HCT116 (cell line): ENCODE data around the gene CEACAM19. TPM values are rescaled to one million over a fixed set of nuclear protein-coding genes. Genes with fewer than 3 reads are reported as not detected.

Experiments used
- ATAC-seq: fragments of 200-7000 bp; cut with Tn5 transposase; 2 replicates; pipeline ENCODE4 v1.9.1; 2020; ENCODE audit warnings: mild to moderate bottlenecking, moderate library complexity
- BruUV-seq: library from RNA; stranded (reverse); fragments of 400-500 nt; replicated peaks from 2 replicates; lab custom pipeline; 2021; lab: Mats Ljungman, UMichigan
- CTCF ChIA-PET: fragments of 300-600 bp; sonication (Branson Sonifier 250); formaldehyde crosslinking; loops from one replicate; lab custom pipeline; 2021; ENCODE audit warnings: antibody characterized with exemption; lab: Charles Lee
- POLR2A ChIA-PET: fragments of 300-600, 350-600 bp; sonication (Branson Sonifier 250); formaldehyde crosslinking; loops from one replicate; lab custom pipeline; 2021; ENCODE audit warnings: antibody characterized with exemption; lab: Charles Lee
- RAD21 ChIA-PET, 2 experiments: fragments of 300-600 bp; sonication (Branson Sonifier 250); formaldehyde crosslinking; loops; one replicate each; lab custom pipeline; 2023; ENCODE audit warnings: low total read pairs in 2 of 2; ENCODE audit not compliant: uncharacterized antibody in 2 of 2, unreplicated experiment in 2 of 2, low non-redundant PET in 1 of 2; lab: Charles Lee
- DNase-seq: peaks from one replicate; pipeline ENCODE4 v3.0.0-alpha.2; 2010; ENCODE audit warnings: low read depth, low spot score
- H2AFZ ChIP-seq: fragments of 200-600 bp; shearing (Covaris generic), sonication (generic); 2 replicates; pipeline ENCODE4 v1.6.1; 2017; ENCODE audit warnings: low read depth, mixed run types, mixed read lengths, antibody characterized with exemption, low read length; ENCODE audit not compliant: poor library complexity, severe bottlenecking
- H3K27ac ChIP-seq: 2 replicates; pipeline ENCODE4 v1.5.1; 2012; ENCODE audit warnings: low read depth, low read length
- H3K27me3 ChIP-seq: fragments of 200-600 bp; sonication (generic); 2 replicates; pipeline ENCODE4 v1.6.1; 2016; ENCODE audit warnings: mixed run types, low read length, mixed read lengths; ENCODE audit not compliant: insufficient read depth
- H3K36me3 ChIP-seq, 2 experiments: fragments of 200-500 bp in 1 of 2; fragments of 200-600 bp in 1 of 2; sonication (Bioruptor generic) in 1 of 2; sonication (generic) in 1 of 2; 2 replicates each; pipeline versions ENCODE4 v1.5.1 to v1.6.1; 2014 to 2016; ENCODE audit warnings: low read length in 2 of 2, inconsistent platforms in 1 of 2, mixed read lengths in 1 of 2, mixed run types in 1 of 2; ENCODE audit not compliant: insufficient read depth in 2 of 2, control insufficient read depth in 1 of 2
- H3K4me1 ChIP-seq, 2 experiments: fragments of 200-600 bp in 1 of 2; sonication (generic) in 1 of 2; 2 replicates each; pipeline versions ENCODE4 v1.5.1 to v1.6.1; 2012 to 2017; ENCODE audit warnings: low read length in 2 of 2, inconsistent platforms in 1 of 2, mild to moderate bottlenecking in 1 of 2, mixed read lengths in 1 of 2, mixed run types in 1 of 2, moderate library complexity in 1 of 2; ENCODE audit not compliant: insufficient read depth in 2 of 2, control insufficient read depth in 1 of 2
- H3K4me2 ChIP-seq: fragments of 200-600 bp; sonication (generic); 2 replicates; pipeline ENCODE4 v1.6.1; 2017; ENCODE audit warnings: mixed run types, low read length, mixed read lengths
- H3K4me3 ChIP-seq, 2 experiments: fragments of 200-600 bp in 1 of 2; sonication (generic) in 1 of 2; replicated peaks in 1 of 2; 2 replicates each; pipeline ENCODE4 v1.5.1; 2011 to 2016; ENCODE audit warnings: low read length in 2 of 2, control low read depth in 1 of 2, low read depth in 1 of 2, mild to moderate bottlenecking in 1 of 2, mixed read lengths in 1 of 2, mixed run types in 1 of 2
- H3K79me2 ChIP-seq: fragments of 200-600 bp; sonication (generic); 2 replicates; pipeline ENCODE4 v1.6.1; 2017; ENCODE audit warnings: mild to moderate bottlenecking, mixed run types, low read length, moderate library complexity, mixed read lengths; ENCODE audit not compliant: insufficient read depth
- H3K9ac ChIP-seq: fragments of 200-600 bp; sonication (generic); 2 replicates; pipeline ENCODE4 v1.6.1; 2016; ENCODE audit warnings: low read length, mixed read lengths
- H3K9me2 ChIP-seq: fragments of 200-600 bp; sonication (generic), shearing (Covaris generic); 2 replicates; pipeline ENCODE4 v1.6.1; 2017; ENCODE audit warnings: mixed run types, mild to moderate bottlenecking, moderate library complexity; ENCODE audit not compliant: insufficient read depth
- H3K9me3 ChIP-seq, 2 experiments: fragments of 200-500 bp in 1 of 2; fragments of 200-600 bp in 1 of 2; sonication (Bioruptor generic) in 1 of 2; sonication (generic) in 1 of 2; 2 replicates each; pipeline ENCODE4 v1.6.1; 2014 to 2017; ENCODE audit warnings: low read length in 2 of 2, mixed read lengths in 2 of 2, inconsistent platforms in 1 of 2, low read depth in 1 of 2, mild to moderate bottlenecking in 1 of 2, mixed run types in 1 of 2, moderate library complexity in 1 of 2; ENCODE audit not compliant: control insufficient read depth in 1 of 2, insufficient read depth in 1 of 2
- H4K20me1 ChIP-seq: fragments of 200-600 bp; sonication (generic), shearing (Covaris generic); 2 replicates; pipeline ENCODE4 v1.6.1; 2017; ENCODE audit warnings: mixed run types, mild to moderate bottlenecking, moderate library complexity; ENCODE audit not compliant: insufficient read depth
- CEBPB ChIP-seq: IDR thresholded peaks from 2 replicates; pipeline ENCODE4 v1.6.1; 2012; ENCODE audit warnings: low read depth
- EGR1 ChIP-seq: IDR thresholded peaks from 2 replicates; pipeline ENCODE4 v1.6.1; 2012; ENCODE audit warnings: low read depth
- FOSL1 ChIP-seq: IDR thresholded peaks from 2 replicates; pipeline ENCODE4 v1.6.1; 2012; ENCODE audit warnings: low read depth
- JUND ChIP-seq: IDR thresholded peaks from 2 replicates; pipeline ENCODE4 v1.6.1; 2012
- POLR2A ChIP-seq: IDR thresholded peaks from 2 replicates; pipeline ENCODE4 v1.7.0; 2011; ENCODE audit warnings: borderline replicate concordance; ENCODE audit not compliant: insufficient read depth, insufficient read length; ENCODE audit errors: extremely low read depth
- SIN3A ChIP-seq: IDR thresholded peaks from 2 replicates; pipeline ENCODE4 v1.6.1; 2012; ENCODE audit warnings: low read depth
- SRF ChIP-seq: IDR thresholded peaks from 2 replicates; pipeline ENCODE4 v1.6.1; 2012; ENCODE audit warnings: low read depth
- TCF7L2 ChIP-seq: IDR thresholded peaks from 2 replicates; pipeline ENCODE4 v1.7.0; 2011; ENCODE audit warnings: borderline replicate concordance, inconsistent platforms; ENCODE audit not compliant: insufficient read depth, insufficient read length; ENCODE audit errors: extremely low read depth
- ZFX ChIP-seq: fragments of 450-650 bp; IDR thresholded peaks from 2 replicates; pipeline ENCODE4 v1.6.1; 2017
- ZNF274 ChIP-seq: fragments of 200-500 bp; sonication (Bioruptor generic); IDR thresholded peaks from 2 replicates; pipeline ENCODE4 v1.6.1; 2014; ENCODE audit warnings: mild to moderate bottlenecking, low read depth, low read length, inconsistent platforms
- intact Hi-C: fragments of 100-400 bp; cut with micrococcal nuclease; formaldehyde crosslinking; loops from 2 replicates; pipeline ENCODE4 v1.10.0; 2022
- total RNA-seq: library from RNA; stranded (reverse); gene quantifications from one replicate; pipeline ENCODE4 v1.2.1, GENCODE V29; 2021; ENCODE audit not compliant: unreplicated experiment
- TF ChIP-seq, protein P1 (sequence below): IDR thresholded peaks from 2 replicates; pipeline ENCODE4 v1.6.1; 2012

Gene CEACAM19
- total RNA-seq, 1 experiment from 2014 or later: 4.0 TPM

DNA sequence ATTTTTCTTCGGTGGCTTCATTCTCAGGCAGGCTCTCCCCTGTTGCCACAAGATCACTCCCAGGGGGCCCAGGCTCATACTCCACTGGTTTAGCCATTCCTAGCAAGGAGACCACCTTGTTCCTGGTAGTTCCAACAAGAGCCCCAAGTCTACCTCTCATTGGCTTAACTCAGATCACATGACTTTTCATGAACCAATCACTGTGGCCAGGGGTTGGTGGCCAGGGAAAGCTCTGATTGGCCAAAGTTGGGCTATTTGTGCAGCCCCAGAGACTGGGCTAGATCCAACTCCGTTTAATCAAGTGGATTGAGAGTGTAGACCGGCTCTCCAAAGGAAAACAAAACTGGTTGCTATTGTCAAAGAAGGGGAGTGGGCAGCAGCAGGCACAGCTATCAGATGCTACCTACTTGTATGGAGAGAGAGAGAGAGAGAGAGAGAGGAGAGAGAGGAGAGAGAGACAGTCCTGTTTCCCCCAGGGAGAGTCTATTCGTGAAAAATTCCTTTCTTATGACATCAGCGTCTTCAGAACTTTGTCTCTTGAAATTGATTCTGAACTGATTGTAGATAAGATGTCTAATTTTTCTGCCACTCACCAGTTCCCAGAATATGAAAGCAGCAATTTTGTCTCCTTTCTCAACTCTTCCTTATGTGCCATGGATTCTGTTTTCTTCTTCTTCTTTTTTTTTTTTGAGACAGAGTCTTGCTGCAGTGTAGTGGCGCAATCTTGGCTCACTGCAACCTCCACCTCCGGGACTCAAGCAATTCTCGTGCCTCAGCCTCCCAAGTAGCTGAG lies 5.9 kb downstream of the CEACAM19 start:
- ChIA-PET CTCF (interaction anchor here (0.6 to 1.0 kb wide), 2 partner anchors 11 to 94 kb away, joined by 3 to 4 read pairs; no protein-coding TSS in a partner anchor), RAD21 (interaction anchor here (0.6 to 0.7 kb wide), 2 partner anchors 14 to 93 kb away, joined by 3 to 6 read pairs; no protein-coding TSS in a partner anchor), POLR2A (interaction anchor here (1.0 kb wide), 1 partner anchor 8 kb away, joined by 3 read pairs; no protein-coding TSS in a partner anchor)
- intact Hi-C loops: no loop called here
- Histone ChIP-seq H3K36me3 (no peaks in the 10 kb centered on the region), H3K27me3 (no peaks in the 10 kb centered on the region), H3K9me2 (no peaks in the 10 kb centered on the region), H3K9ac (peak overlapping the region; percentile 12; the same call in 1 of the 2 replicates), H4K20me1 (no peaks in the 10 kb centered on the region), H3K9me3 (no peaks in the 10 kb centered on the region), H3K4me1 (peaks cover 23 to 34% of the 10 kb centered on the region in 2 experiments), H3K4me2 (peak overlapping the region; percentile 69), H3K4me3 (peak overlapping the region; percentile 25 to 31), H3K27ac (peak overlapping the region; percentile 45), H3K79me2 (no peaks in the 10 kb centered on the region), H2AFZ (no peak overlapping the region)
- DNase-seq (peak; percentile 70), ATAC-seq (peak; percentile 92)
- BruUV-seq: TSS peak; percentile 68
- TF ChIP-seq ZFX (no peak), JUND (peak; percentile 42; the same call in 1 of the 2 replicates), EGR1 (no peak), SRF (no peak), TCF7L2 (no peak), FOSL1 (peak; percentile 27; the same call in 1 of the 2 replicates), SIN3A (no peak), CEBPB (peak; percentile 57; the same call in 1 of the 2 replicates), POLR2A (no peak), ZNF274 (no peak)
- TF ChIP-seq, protein P1, sequence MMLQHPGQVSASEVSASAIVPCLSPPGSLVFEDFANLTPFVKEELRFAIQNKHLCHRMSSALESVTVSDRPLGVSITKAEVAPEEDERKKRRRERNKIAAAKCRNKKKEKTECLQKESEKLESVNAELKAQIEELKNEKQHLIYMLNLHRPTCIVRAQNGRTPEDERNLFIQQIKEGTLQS: no peak
